Stimulated activated CD4-positive, alpha-beta T cell treated with anti-CD3 and anti-CD28 coated beads, Interleukin-12 subunit alpha, Interleukin-12 subunit beta, amount 100 ng/mL, for 48 hours (primary cell): Measurements from ENCODE around the gene MACROH2A1.
A peak's percentile ranks its signal among the peaks of the same experiment; 100 is the strongest.

Source experiments
- DNase-seq, 3 donors: peaks; one replicate each; pipeline ENCODE4 v3.0.0-alpha.2; 2020; ENCODE audit warnings: low read depth in 2 of 3, low spot score in 1 of 3

Gene MACROH2A1

GRCh38 chr5:135436951-135437418 lies 38.0 kb upstream of the MACROH2A1 start:
- DNase-seq = no peak

GRCh38 chr5:135435467-135436330 lies 36.7 kb upstream of the MACROH2A1 start:
- DNase-seq = no peak

GRCh38 chr5:135434591-135435466 lies 35.8 kb upstream of the MACROH2A1 start:
- no peak for DNase-seq

GRCh38 chr5:135433681-135434426 lies 34.8 kb upstream of the MACROH2A1 start:
- DNase-seq = no peak

- DNase-seq = no peak
Observed at GRCh38 chr5:135432113-135432512, 33.1 kb upstream of the MACROH2A1 start.

- DNase-seq = no peak
Observed at GRCh38 chr5:135430135-135430437, 31.1 kb upstream of the MACROH2A1 start.

GRCh38 chr5:135429301-135430134 lies 30.5 kb upstream of the MACROH2A1 start:
- no peak for DNase-seq

GRCh38 chr5:135428586-135428985 lies 29.6 kb upstream of the MACROH2A1 start:
- no peak for DNase-seq

GRCh38 chr5:135426102-135427082 lies 27.4 kb upstream of the MACROH2A1 start:
- DNase-seq = peak in 1 of 3 donors; percentile 39

GRCh38 chr5:135425641-135426040 lies 26.6 kb upstream of the MACROH2A1 start:
- no peak for DNase-seq

GRCh38 chr5:135423846-135424168 lies 24.8 kb upstream of the MACROH2A1 start:
- no peak for DNase-seq

GRCh38 chr5:135423146-135423845 lies 24.3 kb upstream of the MACROH2A1 start:
- DNase-seq = no peak

- no peak for DNase-seq
Observed at GRCh38 chr5:135422419-135422818, 23.4 kb upstream of the MACROH2A1 start.

GRCh38 chr5:135417083-135417482 lies 18.1 kb upstream of the MACROH2A1 start:
- no peak for DNase-seq

GRCh38 chr5:135405082-135405481 lies 6.1 kb upstream of the MACROH2A1 start:
- no peak for DNase-seq

GRCh38 chr5:135402031-135402430 lies 3.0 kb upstream of the MACROH2A1 start:
- DNase-seq = no peak

- no peak for DNase-seq
Observed at GRCh38 chr5:135400866-135401265, 1.8 kb upstream of the MACROH2A1 start.

- DNase-seq = no peak
Observed at GRCh38 chr5:135399794-135400542, 937 bp upstream of the MACROH2A1 start.
